GM19463 (cell line): ENCODE results near the gene WDR86.
A peak's percentile ranks its signal among the peaks of the same experiment; 100 is the strongest.

Experiments
- ATAC-seq: cut with Tn5 transposase; IDR thresholded peaks from one replicate; pipeline ENCODE4 v1.9.1; 2021; ENCODE audit warnings: mild to moderate bottlenecking, moderate library complexity; ENCODE audit not compliant: unreplicated experiment

WDR86 gene

DNA sequence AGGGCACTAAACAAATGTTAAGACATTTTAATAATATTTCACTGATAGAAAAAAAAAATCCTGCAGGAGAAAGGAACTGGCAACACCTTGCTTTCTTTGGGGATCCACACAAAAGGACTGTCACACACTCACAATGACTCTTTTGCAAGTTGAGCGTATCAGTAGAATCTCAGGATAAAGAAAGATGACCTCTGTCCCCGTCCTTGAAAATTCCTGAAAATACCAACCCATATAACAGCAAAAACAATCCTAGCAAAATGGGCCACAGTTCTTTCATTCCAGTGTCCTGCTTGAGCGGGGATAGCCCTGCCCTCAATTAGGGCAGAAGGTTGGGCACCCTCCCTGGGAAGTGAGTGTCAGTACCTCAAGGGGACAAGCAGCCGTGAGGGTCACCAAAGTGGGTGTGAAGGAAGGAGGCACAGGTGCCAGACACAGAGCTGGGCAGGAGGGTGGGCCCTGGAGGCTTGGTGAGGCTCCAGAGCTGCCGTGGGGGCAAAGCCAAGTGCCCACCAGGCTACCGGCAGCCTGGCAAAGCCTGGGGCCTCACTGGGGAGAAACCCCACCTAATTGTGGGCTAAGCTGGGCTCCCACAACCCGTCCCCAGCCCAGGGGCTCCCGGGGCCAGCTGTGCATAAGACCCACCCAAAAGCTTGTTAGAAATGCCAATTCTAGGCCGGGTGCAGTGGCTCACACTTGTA lies 2.8 kb downstream of the WDR86 start:
- no peak for ATAC-seq

DNA sequence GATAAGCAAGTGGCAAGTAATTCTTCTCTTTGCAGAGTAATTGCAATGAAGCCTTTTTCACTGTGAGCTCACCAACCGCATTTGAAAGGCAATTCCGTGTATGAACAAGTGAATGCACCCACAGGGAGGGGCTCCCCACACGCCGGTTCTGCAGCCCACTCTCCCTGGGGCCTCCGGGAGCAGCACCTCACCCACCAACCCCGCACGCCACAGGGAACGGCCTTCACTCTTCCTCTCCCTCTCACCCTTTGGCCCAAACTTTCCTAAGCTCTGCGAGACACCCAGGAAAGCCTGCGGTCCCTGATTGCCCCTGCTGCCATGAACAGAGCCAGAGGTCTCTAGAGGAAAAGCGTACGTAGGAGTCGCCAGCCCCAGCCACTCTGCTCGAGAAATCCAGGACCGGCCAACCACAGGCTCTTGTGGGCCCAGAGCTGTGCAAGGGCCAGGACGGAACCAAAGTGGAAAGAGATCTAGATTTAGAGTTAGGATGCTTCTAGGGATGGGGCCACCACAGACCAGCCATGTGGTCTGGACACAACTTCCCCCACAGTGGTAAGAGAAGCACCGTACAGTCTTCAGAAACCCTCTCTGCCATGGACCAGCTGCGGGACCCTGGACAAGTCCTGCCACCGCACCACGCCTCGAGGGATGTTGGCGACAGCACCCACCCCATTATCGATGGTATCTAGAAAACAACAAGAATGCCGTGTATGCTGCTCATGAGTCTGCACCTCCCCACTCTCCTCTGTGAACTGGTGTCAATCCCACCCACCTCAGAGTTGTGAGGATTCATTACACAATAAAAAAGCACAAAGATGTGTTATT lies 3.6 kb downstream of the WDR86 start:
- ATAC-seq, result no peak

DNA sequence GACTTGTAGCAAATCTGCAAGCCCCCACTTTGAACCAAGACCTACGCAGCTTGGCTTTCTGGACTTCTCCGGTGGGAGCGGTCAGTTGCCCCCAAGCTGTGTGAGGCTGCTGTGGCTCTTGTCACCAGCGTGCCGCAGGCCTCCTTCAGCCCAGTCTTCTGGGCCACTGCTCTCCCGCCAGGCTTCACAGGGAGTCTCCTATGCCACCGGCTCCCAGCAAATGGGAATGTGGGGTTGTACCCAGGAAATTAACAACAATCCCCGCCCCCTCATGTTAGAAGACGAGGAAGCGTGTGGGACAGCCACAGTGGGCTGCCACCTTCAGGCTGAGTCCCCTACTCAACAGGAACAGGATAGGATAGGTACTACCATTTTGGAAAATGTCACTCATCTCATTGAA lies 4.2 kb downstream of the WDR86 start:
- no peak for ATAC-seq

DNA sequence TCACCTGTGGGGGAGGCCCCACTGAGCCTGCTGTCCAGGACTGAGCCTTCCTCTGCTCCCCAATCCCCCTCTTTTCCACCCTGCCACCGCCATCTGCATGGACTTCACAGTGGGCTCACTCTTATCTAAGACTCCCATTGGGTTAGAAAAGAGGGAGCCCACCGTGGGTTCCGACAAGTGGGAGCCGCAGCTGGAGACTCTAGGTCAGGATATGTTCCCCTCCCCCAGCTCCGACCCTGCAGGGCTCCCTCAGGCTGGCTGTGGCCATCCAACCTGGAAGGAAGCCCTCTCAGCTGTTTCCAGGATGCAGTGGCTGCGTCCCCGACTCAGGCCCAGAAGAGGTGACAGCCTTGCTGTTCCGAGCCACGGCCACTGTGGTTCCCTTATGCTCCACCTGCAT lies 4.8 kb downstream of the WDR86 start:
- ATAC-seq, result no peak

DNA sequence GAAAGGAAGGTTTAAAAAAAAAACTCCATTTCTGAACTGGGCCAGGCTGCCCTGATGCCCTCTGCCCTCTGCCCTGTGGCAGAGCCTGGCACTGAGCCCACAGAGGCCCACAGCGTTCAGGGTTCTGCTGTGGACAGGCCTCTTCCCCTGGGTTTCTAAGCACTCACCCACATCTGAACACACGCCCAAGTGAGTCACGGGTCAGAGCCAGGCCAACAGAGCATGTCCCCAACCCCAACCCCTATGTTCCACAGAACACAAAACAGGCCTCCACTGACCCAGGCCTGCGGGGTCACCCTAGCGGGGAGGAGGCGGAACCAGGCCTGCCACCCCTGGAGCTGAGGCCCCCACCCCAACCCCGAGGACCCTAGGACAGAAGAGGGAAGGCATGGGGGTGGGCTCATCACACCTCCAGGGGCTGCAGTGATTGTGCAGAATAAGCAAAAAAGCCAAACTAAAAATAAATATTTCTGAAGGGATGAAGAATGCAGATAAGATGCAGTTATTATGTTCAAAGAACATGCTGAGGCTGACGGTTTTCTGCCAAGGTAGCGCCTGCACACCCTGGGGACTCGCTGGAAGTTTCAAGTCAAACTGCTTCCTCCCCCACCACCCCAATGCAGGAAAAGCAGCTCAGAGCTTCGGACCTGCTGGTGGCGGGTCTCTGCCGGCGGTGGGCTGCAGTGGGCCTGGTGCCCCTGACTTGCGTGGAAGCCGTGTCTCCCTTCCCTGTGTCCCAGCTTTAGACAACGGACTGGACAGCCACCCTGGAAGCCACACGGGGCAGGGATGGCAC lies 5.4 kb downstream of the WDR86 start:
- ATAC-seq, result no peak

DNA sequence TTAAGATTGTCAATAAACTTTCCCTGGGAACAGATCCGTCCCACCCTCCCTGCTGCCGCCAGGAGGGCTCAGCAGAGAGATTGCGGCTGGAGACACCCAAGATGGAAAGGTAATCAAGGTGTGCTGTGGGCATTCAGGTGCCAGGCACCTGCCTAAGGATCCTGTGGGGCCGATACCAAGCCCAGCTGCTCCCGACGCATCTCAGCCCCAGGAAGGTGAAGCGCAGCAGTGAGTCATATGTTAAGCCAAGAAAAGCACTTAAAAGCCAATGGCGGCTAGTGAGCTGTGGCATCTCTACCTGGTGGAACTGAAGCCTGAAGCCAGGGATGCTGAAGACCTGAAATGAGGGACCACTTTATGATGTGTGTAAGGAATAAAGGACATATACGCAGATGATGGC lies 6.1 kb downstream of the WDR86 start:
- no peak for ATAC-seq

DNA sequence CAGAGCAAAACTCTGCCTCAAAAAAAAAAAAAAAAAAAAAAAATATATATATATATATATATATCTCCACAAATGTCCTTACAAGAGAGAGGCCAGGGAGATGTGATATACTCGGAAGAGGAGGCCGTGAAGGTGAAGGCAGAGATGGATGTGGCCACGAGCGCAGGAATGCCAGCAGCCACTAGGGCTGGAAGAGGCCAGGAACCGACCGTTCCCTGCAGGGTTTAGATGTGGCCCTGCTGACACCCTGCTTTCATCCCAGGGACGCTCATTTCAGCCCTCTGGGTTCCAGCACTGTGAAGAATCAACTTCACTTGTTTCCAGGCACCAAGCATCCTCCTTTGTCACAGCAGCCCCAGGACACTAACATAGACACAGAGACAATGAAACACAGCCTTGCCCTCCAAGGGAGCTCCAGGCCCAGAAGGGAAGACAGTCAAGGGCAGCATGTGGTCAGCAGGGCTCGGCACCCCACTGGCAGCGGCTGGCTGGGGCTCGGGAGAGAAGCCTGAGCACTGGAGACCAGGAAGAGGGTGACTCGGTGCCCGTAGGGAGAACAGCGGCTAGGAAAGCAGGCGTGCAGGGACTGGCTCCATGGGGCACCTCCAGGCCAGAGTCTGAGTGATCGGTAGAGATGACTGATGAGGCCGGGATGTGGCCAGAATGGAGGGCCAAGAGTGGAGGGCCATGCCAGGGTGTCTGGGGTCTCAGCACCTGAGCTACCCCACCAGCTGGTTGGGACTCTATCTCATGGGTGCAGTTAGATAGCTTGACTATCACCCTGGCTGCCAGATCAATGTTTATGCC lies 7.6 kb downstream of the WDR86 start:
- no peak for ATAC-seq

DNA sequence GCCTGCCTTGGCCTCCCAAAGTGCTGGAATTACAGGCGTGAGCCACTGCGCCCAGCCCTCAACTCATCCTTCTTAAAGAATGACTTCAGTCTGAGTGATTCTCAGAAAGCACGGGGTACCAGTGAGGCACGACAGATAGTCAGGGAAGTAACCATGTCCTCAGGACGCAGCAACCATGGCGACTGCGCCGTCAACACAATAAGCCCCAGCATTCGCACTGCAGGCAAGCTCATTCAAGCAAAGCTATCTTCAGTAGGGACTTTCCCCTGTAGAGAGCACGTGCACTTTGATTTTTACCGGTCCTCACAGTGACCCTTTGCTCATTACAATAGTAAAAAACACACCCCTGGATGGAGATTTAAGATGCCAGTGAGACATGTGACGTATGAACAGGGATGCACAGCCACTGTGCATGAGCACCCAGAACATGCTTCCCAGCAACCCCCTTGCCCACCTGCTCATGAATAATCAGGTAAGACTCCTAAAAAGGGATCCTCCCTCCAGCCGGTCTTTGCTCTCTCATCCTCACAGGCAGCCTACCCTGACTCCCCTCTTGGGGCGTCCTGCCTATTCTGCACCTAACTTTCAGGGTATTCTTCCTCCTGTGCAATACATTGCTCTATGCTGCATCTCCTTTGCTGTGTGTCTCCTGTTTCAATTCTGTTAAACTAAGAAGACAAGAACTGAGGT lies 9.1 kb downstream of the WDR86 start:
- ATAC-seq, result peak; percentile 74

DNA sequence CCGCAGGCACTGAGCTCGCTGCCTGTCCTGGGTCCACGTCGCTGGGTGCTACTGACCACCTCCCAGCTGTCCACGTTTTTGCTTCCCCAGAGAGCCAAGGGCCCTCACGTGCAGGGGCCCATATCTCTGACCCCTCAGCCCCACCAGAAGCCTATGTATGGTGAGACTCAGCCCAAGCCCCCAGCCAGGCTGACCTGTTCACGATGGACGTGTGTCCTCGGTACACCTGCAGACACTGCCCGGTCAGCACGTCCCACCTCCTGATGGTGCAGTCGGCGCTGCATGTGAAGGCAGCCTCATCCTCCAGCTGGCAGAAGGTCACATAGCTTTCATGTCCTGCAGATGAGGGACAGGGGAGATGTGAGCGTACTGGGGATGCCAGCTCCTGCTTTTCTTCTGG lies 9.9 kb downstream of the WDR86 start:
- ATAC-seq, result no peak

DNA sequence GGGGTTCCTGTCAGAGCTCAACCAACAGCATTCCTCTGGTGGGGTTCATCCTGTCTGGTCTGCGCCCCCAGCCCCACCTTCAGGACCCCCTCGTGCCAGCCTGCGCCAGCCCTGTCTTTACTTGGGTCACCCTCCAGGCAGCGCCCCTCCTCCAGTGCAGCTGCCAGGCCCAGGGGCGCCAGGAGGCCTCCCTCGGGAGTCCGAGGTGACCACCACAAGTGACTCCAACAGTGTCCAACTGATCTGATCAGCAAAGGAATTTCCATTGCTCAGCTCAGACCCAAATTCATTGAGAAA lies 10.6 kb downstream of the WDR86 start:
- no peak for ATAC-seq

DNA sequence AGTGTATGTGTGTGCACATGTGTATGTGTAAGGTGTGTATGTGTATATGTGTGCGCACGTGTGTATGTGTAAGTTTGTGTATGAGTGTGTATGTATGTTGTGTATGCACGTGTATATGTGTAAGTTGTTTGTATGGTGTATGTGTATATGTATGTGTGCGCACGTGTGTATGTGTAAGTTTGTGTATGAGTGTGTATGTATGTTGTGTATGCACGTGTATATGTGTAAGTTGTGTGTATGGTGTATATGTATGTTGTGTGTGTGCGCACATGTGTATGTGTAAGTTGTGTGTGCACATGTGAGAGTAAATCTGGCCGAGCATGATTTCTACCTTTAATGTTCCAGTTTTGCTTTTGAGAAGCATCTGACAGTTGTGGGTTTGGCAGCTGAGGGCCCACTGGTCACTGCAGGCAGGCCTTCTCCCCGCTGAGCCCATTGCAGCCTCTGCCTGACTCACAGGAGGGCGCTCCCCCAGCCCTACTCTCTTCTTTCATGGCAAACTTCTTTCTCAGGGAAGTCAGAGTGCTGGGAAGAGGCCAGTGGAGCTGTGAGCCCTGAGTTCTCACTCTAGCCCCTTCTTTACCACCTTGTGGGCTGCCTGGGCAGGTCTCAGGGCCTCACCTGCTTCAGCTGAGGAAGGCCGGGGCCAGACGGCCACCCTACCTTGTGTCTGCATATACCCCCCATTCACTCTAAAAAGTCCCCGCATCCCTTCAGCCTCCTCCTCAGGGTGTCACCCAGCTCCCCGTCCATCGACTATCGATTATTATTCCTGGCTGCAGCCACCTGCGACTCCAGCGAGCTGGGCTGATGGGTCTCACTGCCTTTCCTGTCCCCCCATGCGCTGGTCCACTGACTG lies 11.2 kb downstream of the WDR86 start:
- ATAC-seq, result no peak

DNA sequence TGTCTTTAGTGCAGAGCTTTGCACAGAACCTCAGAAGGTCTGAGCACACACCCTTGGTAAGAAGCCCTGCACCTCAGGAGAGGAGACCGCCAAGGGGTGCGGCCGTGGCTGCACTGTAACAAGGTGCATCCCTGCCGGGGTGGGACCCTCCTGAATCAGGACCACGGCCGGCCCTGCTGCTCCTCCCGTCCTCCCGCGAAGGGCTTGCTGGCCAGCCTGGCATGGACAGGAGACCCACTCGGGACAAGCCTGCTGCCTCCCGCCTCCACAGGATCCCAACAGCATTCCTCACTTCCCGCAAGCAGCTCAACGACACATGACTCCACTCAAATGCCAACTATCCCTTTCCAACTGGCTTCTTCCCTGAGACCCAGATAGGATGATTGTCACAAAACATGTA lies 12.8 kb downstream of the WDR86 start:
- ATAC-seq, result no peak

DNA sequence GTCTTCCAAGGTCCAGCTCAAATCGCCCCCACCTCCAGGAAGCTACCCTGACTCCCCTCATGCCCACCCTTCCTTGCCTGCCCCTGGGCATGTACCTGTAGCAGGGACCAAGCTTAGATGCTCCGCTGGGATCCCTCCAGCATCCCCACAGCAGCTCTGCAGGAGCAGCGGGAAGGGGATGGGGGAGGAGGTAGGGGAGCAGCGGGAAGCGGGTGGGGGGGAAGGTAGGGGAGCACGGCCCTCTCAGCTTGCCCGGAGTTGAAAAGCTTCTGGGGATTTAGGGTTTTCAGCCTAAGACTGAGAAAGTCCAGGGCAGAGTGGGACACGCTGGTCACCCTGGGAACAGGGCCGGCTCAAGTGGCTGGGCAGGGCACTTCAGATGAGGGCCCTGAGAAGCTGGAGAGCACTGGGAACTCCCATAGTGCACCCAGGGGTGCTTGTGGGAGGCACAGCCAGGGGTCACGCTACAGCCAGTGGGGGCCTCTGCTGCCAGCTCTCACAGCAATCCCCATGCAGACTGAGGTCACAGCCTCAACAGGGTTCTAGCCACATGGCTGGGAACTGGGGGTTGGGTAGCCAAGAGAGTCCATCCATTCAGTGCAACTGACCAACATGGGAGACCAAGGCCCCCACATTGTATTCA lies 13.4 kb downstream of the WDR86 start:
- ATAC-seq, result no peak

DNA sequence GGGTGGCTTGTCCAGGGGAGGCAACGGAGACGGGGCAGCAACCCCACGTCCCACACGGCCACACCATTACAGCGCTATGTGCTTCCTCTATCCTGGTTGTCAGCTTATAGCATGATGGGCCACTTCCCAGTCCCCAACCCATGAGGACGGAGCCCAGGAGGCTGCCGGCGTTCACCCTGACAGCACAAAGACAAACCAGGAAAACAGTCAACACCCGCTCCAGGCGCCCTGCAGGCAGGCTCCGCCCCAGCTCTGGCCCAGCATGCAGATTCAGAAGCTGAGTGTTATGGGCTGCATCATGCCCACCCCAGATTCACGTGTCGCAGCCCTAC lies 14.8 kb downstream of the WDR86 start:
- ATAC-seq, result no peak

DNA sequence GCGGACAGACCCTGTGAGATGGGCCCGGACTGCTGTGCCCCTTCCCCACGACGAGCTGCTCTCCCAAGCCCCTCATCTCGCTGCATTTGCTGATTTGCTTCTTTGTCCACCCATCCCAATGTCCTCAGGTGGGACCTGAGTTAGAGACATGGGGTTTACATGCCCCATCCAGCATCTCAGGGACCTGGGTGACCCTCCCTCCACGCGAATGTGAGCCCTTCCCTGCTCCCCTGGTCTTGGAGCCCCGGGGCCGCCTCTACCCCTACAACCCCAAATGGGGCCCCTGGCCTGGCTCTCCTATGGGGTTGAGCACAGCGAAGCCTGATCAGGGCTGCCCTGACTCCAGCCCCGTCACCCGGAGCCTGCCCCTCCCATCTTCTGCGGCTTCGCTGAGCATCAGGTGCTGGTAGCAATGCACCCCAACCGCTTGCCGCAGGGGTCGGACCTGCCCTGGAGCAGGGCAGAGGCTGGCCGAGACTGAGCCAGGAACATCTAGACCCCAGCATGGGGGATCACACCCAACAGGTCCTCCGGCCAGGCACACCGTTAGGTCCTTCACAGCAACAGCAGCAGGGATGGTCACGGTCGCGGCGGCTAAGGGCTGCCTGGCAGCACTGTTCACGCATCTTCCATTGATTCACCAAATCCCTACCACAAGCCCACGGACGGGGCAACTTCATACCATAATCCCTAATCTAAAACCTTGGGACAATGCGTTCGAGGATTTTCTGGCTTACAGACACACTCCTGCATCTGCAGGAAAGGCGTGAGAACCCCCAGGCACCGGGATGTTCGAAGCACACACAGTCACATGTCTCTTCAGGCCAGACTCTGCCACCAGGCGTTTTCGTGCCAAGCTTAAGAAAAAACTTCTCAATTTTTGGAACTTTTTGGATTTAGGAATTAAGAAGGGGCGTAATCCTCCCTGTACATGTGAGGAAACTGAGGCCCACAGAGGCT lies 15.5 kb downstream of the WDR86 start:
- ATAC-seq, result no peak

DNA sequence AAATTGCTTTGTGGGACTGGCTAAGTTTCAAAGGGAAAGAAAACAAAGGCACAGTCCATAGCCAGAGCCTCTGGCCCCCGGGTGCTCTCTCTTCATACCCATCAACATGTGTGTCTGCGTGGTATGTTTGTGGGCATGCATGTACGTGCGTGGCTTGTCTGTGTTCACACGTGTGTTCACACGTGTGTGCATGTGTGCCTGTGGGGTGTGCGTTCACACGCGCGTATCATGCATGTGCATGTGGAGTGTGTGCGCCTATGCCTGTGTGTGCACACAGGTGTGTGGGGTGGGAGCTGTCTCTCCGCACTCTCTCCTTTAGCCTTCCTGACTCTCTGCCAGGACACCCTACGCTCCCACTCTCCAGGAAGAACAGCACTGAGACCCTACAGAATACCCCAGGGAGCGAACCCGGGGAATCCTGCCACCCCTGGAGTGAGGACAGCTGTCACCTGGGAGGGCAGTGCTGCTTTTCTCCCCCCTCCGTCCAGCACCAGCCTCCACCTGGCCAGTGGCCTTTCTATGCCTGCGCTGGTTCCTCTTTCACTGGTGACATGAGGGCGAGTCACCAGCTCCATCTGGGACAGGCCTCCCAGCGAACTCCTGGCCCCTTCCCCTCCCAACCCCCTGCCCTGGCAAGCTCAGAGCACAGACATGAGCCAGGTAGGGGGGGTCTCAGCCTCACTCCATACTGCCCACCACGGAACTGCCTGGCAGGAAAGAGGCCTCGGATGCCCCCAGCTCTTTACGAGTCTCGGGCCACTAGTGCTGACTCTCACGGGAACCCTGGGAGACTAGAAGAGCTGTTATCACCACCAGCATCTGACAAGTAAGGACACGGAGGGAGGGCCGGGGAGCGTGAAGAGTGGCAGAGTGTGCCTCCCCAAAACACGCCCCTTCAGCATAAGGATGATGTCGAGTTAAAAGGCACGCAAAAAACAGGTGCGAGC lies 16.5 kb downstream of the WDR86 start:
- ATAC-seq, result no peak

DNA sequence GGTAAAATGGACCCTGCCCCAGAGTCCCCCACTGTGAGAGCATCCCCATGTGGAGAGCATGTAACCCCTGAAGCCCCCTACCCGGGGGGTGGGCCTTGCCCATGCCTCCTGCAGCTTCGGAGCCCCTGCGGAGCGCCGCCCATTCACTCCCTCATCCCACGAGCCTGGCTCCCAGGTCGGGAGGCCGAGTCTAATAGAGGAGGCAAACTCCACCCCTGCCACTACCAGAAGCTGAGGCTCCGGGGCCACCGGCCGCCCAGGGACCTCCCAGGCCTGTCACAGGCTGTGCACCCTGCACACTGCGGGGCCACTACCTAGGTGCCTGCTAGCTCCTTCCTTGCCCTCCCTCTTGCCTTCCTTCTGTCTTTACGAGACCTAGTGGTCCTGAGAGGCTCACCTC lies 17.4 kb downstream of the WDR86 start:
- no peak for ATAC-seq
